Mucosa of gallbladder (tissue), 1 donor: ENCODE measurements around the gene ETV7. TPM values are rescaled to one million over a fixed set of nuclear protein-coding genes. Genes with fewer than 3 reads are reported as not detected.
"Not testable (repeated sequence)": the region's sequence is repeated elsewhere in the genome, so short reads cannot be mapped to it uniquely, and the experiment has no call there.

ENCODE experiments used
- DNase-seq: peaks from one replicate; pipeline ENCODE4 v3.0.0-alpha.2; 2020; ENCODE audit warnings: low spot score
- total RNA-seq: library from RNA; stranded (reverse); gene quantifications from one replicate; pipeline ENCODE4 v1.2.1, GENCODE V29; 2021
- donor health status: DM: no; HTN: no; CAD: no.

ETV7 gene
- total RNA-seq, 1 donor from 2014 or later = 2.5 TPM

- DNase-seq = no peak
Measured at GRCh38 chr6:36343109-36343680, 44.3 kb downstream of the ETV7 start.

- DNase-seq = peak; percentile 80
Measured at GRCh38 chr6:36340618-36341454, 46.6 kb downstream of the ETV7 start.

- DNase-seq = no peak
Measured at GRCh38 chr6:36340306-36340617, 47.2 kb downstream of the ETV7 start.

- no peak for DNase-seq
Measured at GRCh38 chr6:36339146-36339545, 48.3 kb downstream of the ETV7 start.

- not testable (repeated sequence) for DNase-seq
Measured at GRCh38 chr6:36338223-36338622, 49.2 kb downstream of the ETV7 start.

GRCh38 chr6:36337814-36338213 lies 49.7 kb downstream of the ETV7 start:
- DNase-seq = no peak

GRCh38 chr6:36336779-36337241 lies 50.7 kb downstream of the ETV7 start, which contains the start of gene BNIP5:
Gene BNIP5, minus strand, starts transcription at chr6:36336888. Its CDS starts 6,198 bp downstream, at chr6:36330690.
- peak; percentile 54 for DNase-seq

- DNase-seq = no peak
Measured at GRCh38 chr6:36336208-36336710, 51.2 kb downstream of the ETV7 start.

GRCh38 chr6:36335465-36336207 lies 51.8 kb downstream of the ETV7 start:
- DNase-seq = no peak

- DNase-seq = peak; percentile 83
Measured at GRCh38 chr6:36334832-36335459, 52.5 kb downstream of the ETV7 start.

GRCh38 chr6:36333931-36334725 lies 53.3 kb downstream of the ETV7 start:
- no peak for DNase-seq

GRCh38 chr6:36333171-36333895 lies 54.1 kb downstream of the ETV7 start:
- no peak for DNase-seq

GRCh38 chr6:36331381-36331780 lies 56.1 kb downstream of the ETV7 start:
- DNase-seq = no peak

GRCh38 chr6:36330366-36330765 lies 57.1 kb downstream of the ETV7 start:
- DNase-seq = no peak

GRCh38 chr6:36329798-36330291 lies 57.6 kb downstream of the ETV7 start:
- DNase-seq = no peak

GRCh38 chr6:36328600-36328999 lies 58.9 kb downstream of the ETV7 start:
- no peak for DNase-seq

- DNase-seq = no peak
Measured at GRCh38 chr6:36327919-36328236, 59.6 kb downstream of the ETV7 start.

GRCh38 chr6:36327226-36327918 lies 60.1 kb downstream of the ETV7 start:
- DNase-seq = no peak

GRCh38 chr6:36326356-36326995 lies 61.0 kb downstream of the ETV7 start:
- DNase-seq = no peak
